HCT116 (cell line): Measurements from ENCODE around the gene RAB27B.

Source experiments
- ATF3 ChIP-seq: IDR thresholded peaks from 2 replicates; pipeline ENCODE4 v1.6.1; 2012
- CTCF ChIP-seq, 3 experiments: fragments of 200-600 bp in 1 of 3; sonication (generic) in 1 of 3; IDR thresholded peaks in 2 of 3; conservative IDR thresholded peaks in 1 of 3; 2 replicates each; pipeline ENCODE4 v1.5.1; 2012 to 2017; ENCODE audit warnings: low read depth in 2 of 3, low read length in 2 of 3, antibody characterized with exemption in 1 of 3, borderline replicate concordance in 1 of 3, control low read depth in 1 of 3, mild to moderate bottlenecking in 1 of 3, mixed read lengths in 1 of 3, mixed run types in 1 of 3, moderate library complexity in 1 of 3; ENCODE audit not compliant: insufficient read depth in 1 of 3
- EZH2 ChIP-seq: fragments of 200-600 bp; sonication (generic); IDR thresholded peaks from 2 replicates; pipeline ENCODE4 v1.6.1; 2017; ENCODE audit warnings: antibody characterized with exemption, mixed run types
- SRF ChIP-seq: IDR thresholded peaks from 2 replicates; pipeline ENCODE4 v1.6.1; 2012; ENCODE audit warnings: low read depth

GRCh38 chr18:54798186-54798585, 30.1 kb upstream of the RAB27B start:
- TF ChIP-seq CTCF (IDR thresholded peaks at IDR 0.05 in 2 of 3, conservative IDR thresholded peaks at IDR 0.05 in 1 of 3; ENCODE audit: borderline replicate concordance in 1 of 3, insufficient read depth in 1 of 3, low read depth in 2 of 3, low read length in 2 of 3), result no peak
- no peak for TF ChIP-seq EZH2
- no peak for TF ChIP-seq SRF
- no peak for TF ChIP-seq ATF3
